Measurements from ENCODE around the gene PPP2R1B. TPM values are rescaled to one million over a fixed set of nuclear protein-coding genes. Genes with fewer than 3 reads are reported as not detected.

PPP2R1B gene
- polyA plus RNA-seq, 1 donor (not counting 4 experiments of a cell fraction or from before 2014, with no cell fraction given) = 33.6 TPM

GRCh38 chr11:111745719-111746504, 20.3 kb downstream of the PPP2R1B start:
- no peak overlapping the region for H2AFZ ChIP-seq (ENCODE audit: control insufficient read depth, low read length)
- DNase-seq (ENCODE audit: low read depth, low spot score) = no peak
- no peaks in the 10 kb centered on the region for H3K27me3 ChIP-seq (ENCODE audit: control insufficient read depth, extremely low read depth, insufficient read depth, low read length)
- no peak overlapping the region for H3K4me2 ChIP-seq (ENCODE audit: control insufficient read depth, extremely low read depth, insufficient read depth, low read depth, low read length)
- no peaks in the 10 kb centered on the region for H3K9me3 ChIP-seq (ENCODE audit: control insufficient read depth, low read depth, low read length)
- dilution Hi-C loops (cut with MboI; ENCODE audit: extremely low pct_ligation_motif_present, low sequenced_read_pairs) = no loop called here
- TF ChIP-seq CTCF (optimal IDR thresholded peaks at IDR 0.05 in 1 of 3, IDR thresholded peaks at IDR 0.05 in 1 of 3, conservative IDR thresholded peaks at IDR 0.05 in 1 of 3; ENCODE audit: extremely low read depth in 1 of 3, insufficient read depth in 2 of 3, low read length in 3 of 3) (no peak), EZH2 (IDR thresholded peaks at IDR 0.05; ENCODE audit: low read length) (no peak)
- no peak overlapping the region for H3K27ac ChIP-seq (ENCODE audit: control insufficient read depth, insufficient read depth, low read length)
- H3K4me1 ChIP-seq (ENCODE audit: control insufficient read depth, extremely low read depth, insufficient read depth, low read length) = peaks cover 11% of the 10 kb centered on the region
- H4K20me1 ChIP-seq (ENCODE audit: control insufficient read depth, extremely low read depth, insufficient read depth, low read length) = no peaks in the 10 kb centered on the region
- H3K79me2 ChIP-seq (ENCODE audit: control insufficient read depth, insufficient read depth, low read length) = peaks cover 6% of the 10 kb centered on the region
- no peaks in the 10 kb centered on the region for H3K9me1 ChIP-seq (ENCODE audit: control insufficient read depth, extremely low read depth, insufficient read depth, low read length)
- no peak overlapping the region for H3K9ac ChIP-seq (ENCODE audit: control insufficient read depth, extremely low read depth, insufficient read depth, low read length)
- H3K4me3 ChIP-seq (ENCODE audit: control insufficient read depth in 2 of 3, extremely low read depth in 1 of 3, insufficient read depth in 2 of 3, low read depth in 1 of 3, low read length in 3 of 3) = no peak overlapping the region
- no peak for FAIRE-seq
- peaks cover 22 to 23% of the 10 kb centered on the region in 2 experiments for H3K36me3 ChIP-seq (ENCODE audit: control insufficient read depth in 2 of 2, extremely low read depth in 1 of 2, insufficient read depth in 2 of 2, low read length in 2 of 2)

DNA sequence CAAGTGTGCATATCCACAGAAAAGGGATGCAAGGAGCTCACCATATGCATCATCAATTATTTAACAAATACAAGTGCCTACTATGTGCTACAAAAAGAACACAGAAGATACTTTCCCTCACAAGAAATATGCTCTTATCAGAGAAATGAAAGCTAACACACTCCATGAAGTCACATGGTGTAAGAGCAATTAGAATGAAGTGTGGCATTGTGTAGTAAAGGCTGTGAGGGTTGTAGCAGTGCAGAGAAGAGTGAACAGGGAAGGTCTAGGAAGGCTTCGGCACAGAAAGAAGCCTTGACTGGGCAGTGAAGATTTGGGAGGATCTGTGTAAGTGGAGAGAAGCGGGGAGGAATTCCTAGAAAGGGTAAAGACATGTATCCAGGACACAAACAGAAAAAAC, 22.5 kb downstream of the PPP2R1B start:
- H3K27ac ChIP-seq (ENCODE audit: control insufficient read depth, insufficient read depth, low read length) = no peak overlapping the region
- H3K27me3 ChIP-seq (ENCODE audit: control insufficient read depth, extremely low read depth, insufficient read depth, low read length) = no peaks in the 10 kb centered on the region
- H3K36me3 ChIP-seq (ENCODE audit: control insufficient read depth in 2 of 2, extremely low read depth in 1 of 2, insufficient read depth in 2 of 2, low read length in 2 of 2) = peaks cover 22 to 23% of the 10 kb centered on the region in 2 experiments
- DNase-seq (ENCODE audit: low read depth, low spot score) (no peak), FAIRE-seq (no peak)
- no peak overlapping the region for H2AFZ ChIP-seq (ENCODE audit: control insufficient read depth, low read length)
- H3K4me1 ChIP-seq (ENCODE audit: control insufficient read depth, extremely low read depth, insufficient read depth, low read length) = peaks cover 11% of the 10 kb centered on the region
- H3K4me2 ChIP-seq (ENCODE audit: control insufficient read depth, extremely low read depth, insufficient read depth, low read depth, low read length) = no peak overlapping the region
- TF ChIP-seq EZH2 (IDR thresholded peaks at IDR 0.05; ENCODE audit: low read length) = no peak
- TF ChIP-seq CTCF (optimal IDR thresholded peaks at IDR 0.05 in 1 of 3, IDR thresholded peaks at IDR 0.05 in 1 of 3, conservative IDR thresholded peaks at IDR 0.05 in 1 of 3; ENCODE audit: extremely low read depth in 1 of 3, insufficient read depth in 2 of 3, low read length in 3 of 3) = no peak
- no peaks in the 10 kb centered on the region for H3K9me1 ChIP-seq (ENCODE audit: control insufficient read depth, extremely low read depth, insufficient read depth, low read length)
- no peak overlapping the region for H3K4me3 ChIP-seq (ENCODE audit: control insufficient read depth in 2 of 3, extremely low read depth in 1 of 3, insufficient read depth in 2 of 3, low read depth in 1 of 3, low read length in 3 of 3)
- no peaks in the 10 kb centered on the region for H3K9me3 ChIP-seq (ENCODE audit: control insufficient read depth, low read depth, low read length)
- H3K9ac ChIP-seq (ENCODE audit: control insufficient read depth, extremely low read depth, insufficient read depth, low read length) = no peak overlapping the region
- peaks cover 6% of the 10 kb centered on the region for H3K79me2 ChIP-seq (ENCODE audit: control insufficient read depth, insufficient read depth, low read length)
- H4K20me1 ChIP-seq (ENCODE audit: control insufficient read depth, extremely low read depth, insufficient read depth, low read length) = no peaks in the 10 kb centered on the region
- dilution Hi-C loops (cut with MboI; ENCODE audit: extremely low pct_ligation_motif_present, low sequenced_read_pairs) = no loop called here
